K562 (cell line): ENCODE results near the gene EPB41L4B.

Experiments
- CTCF ChIP-seq, 3 experiments: IDR thresholded peaks in 2 of 3; conservative IDR thresholded peaks in 1 of 3; 2 replicates each; pipeline ENCODE4 v1.5.1; 2011 to 2012; ENCODE audit warnings: low read length in 3 of 3, mild to moderate bottlenecking in 3 of 3, control low read depth in 2 of 3, improper control_type of control experiment in 1 of 3, inconsistent platforms in 1 of 3, low read depth in 1 of 3, mixed read lengths in 1 of 3, moderate library complexity in 1 of 3; ENCODE audit not compliant: insufficient read depth in 2 of 3
- E2F1 ChIP-seq: sonication (generic); formaldehyde crosslinking; IDR thresholded peaks from 2 replicates; pipeline ENCODE4 v1.8.1; 2023; ENCODE audit warnings: mild to moderate bottlenecking, missing genetic modification reagents, moderate library complexity
- FOSL1 ChIP-seq: fragments of 200-800 bp; sonication (Bioruptor generic); conservative IDR thresholded peaks from 2 replicates; pipeline ENCODE4 v1.6.1; 2016; ENCODE audit warnings: missing genetic modification characterization, missing compliant biosample characterization
- GABPA ChIP-seq: fragments of 200-800 bp; sonication (Bioruptor generic); conservative IDR thresholded peaks from 2 replicates; pipeline ENCODE4 v1.6.1; 2016; ENCODE audit warnings: low read depth, missing genetic modification characterization, missing compliant biosample characterization
- MAFG ChIP-seq: fragments of 450-650 bp; conservative IDR thresholded peaks from 2 replicates; pipeline ENCODE4 v1.6.1; 2016; ENCODE audit warnings: missing genetic modification characterization, missing compliant biosample characterization
- NR1H2 ChIP-seq: sonication (generic); formaldehyde crosslinking; IDR thresholded peaks from 2 replicates; pipeline ENCODE4 v1.4.0; 2020; ENCODE audit warnings: mild to moderate bottlenecking, missing genetic modification reagents
- OTX1 ChIP-seq: fragments of 450-650 bp; formaldehyde crosslinking; IDR thresholded peaks from 2 replicates; pipeline ENCODE4 v1.4.0; 2022; ENCODE audit warnings: mild to moderate bottlenecking
- POLR2AphosphoS5 ChIP-seq: IDR thresholded peaks from 2 replicates; pipeline ENCODE4 v1.6.1; 2011; ENCODE audit warnings: mild to moderate bottlenecking, low read depth, low read length, moderate library complexity; ENCODE audit not compliant: control insufficient read depth, insufficient read depth
- TAF7 ChIP-seq: fragments of 450-650 bp; IDR thresholded peaks from 2 replicates; pipeline ENCODE4 v1.6.1; 2016; ENCODE audit warnings: missing genetic modification characterization, missing compliant biosample characterization
- TBP ChIP-seq: optimal IDR thresholded peaks from 2 replicates; pipeline ENCODE3; 2011; ENCODE audit warnings: low read depth, low read length, improper control_type of control experiment
- YY1 ChIP-seq, 3 experiments: IDR thresholded peaks; 2 replicates each; pipeline ENCODE4 v1.6.1; 2011; ENCODE audit warnings: low read length in 2 of 3, mild to moderate bottlenecking in 2 of 3, moderate library complexity in 2 of 3, borderline replicate concordance in 1 of 3, control low read depth in 1 of 3, low read depth in 1 of 3; ENCODE audit not compliant: insufficient read depth in 3 of 3, insufficient replicate concordance in 2 of 3, control insufficient read depth in 1 of 3, insufficient read length in 1 of 3; ENCODE audit errors: extremely low read depth in 1 of 3
- ZBTB26 ChIP-seq: fragments of 450-650 bp; formaldehyde crosslinking; IDR thresholded peaks from 2 replicates; pipeline ENCODE4 v1.4.0; 2022; ENCODE audit warnings: missing genetic modification characterization
- TF ChIP-seq, protein P1 (sequence below), 2 experiments: fragments of 450-650 bp; formaldehyde crosslinking in 1 of 2; IDR thresholded peaks; 2 replicates each; pipeline versions ENCODE4 v1.4.0 to v1.6.1; 2014 to 2020; ENCODE audit warnings: mild to moderate bottlenecking in 2 of 2, borderline replicate concordance in 1 of 2, low read depth in 1 of 2

GRCh38 chr9:109122726-109123621 lies 197.9 kb downstream of the EPB41L4B start:
- no peak for TF ChIP-seq CTCF (IDR thresholded peaks at IDR 0.05 in 2 of 3, conservative IDR thresholded peaks at IDR 0.05 in 1 of 3; ENCODE audit: insufficient read depth in 2 of 3, low read depth in 1 of 3, low read length in 3 of 3)
- TF ChIP-seq POLR2AphosphoS5 = no peak
- TF ChIP-seq YY1 (IDR thresholded peaks at IDR 0.05; ENCODE audit: borderline replicate concordance in 1 of 3, control insufficient read depth in 1 of 3, extremely low read depth in 1 of 3, insufficient read depth in 3 of 3, insufficient read length in 1 of 3, insufficient replicate concordance in 2 of 3, low read depth in 1 of 3, low read length in 2 of 3) = peak in 1 of 3 experiments; percentile 63
- no peak for TF ChIP-seq TBP
- TF ChIP-seq E2F1 = no peak
- peak; percentile 100 for TF ChIP-seq MAFG (tag)
- peak; percentile 51; the same call in 1 of the 2 replicates for TF ChIP-seq OTX1 (CRISPR knock-in tag)
- 0 out of 2 replicates have a peak, but pooled peaks have one; percentile 18 for TF ChIP-seq TAF7
- peak; percentile 20; the same call in 1 of the 2 replicates for TF ChIP-seq FOSL1
- TF ChIP-seq ZBTB26 (CRISPR knock-in tag) = no peak
- no peak for TF ChIP-seq GABPA (tag)
- TF ChIP-seq, protein P1, sequence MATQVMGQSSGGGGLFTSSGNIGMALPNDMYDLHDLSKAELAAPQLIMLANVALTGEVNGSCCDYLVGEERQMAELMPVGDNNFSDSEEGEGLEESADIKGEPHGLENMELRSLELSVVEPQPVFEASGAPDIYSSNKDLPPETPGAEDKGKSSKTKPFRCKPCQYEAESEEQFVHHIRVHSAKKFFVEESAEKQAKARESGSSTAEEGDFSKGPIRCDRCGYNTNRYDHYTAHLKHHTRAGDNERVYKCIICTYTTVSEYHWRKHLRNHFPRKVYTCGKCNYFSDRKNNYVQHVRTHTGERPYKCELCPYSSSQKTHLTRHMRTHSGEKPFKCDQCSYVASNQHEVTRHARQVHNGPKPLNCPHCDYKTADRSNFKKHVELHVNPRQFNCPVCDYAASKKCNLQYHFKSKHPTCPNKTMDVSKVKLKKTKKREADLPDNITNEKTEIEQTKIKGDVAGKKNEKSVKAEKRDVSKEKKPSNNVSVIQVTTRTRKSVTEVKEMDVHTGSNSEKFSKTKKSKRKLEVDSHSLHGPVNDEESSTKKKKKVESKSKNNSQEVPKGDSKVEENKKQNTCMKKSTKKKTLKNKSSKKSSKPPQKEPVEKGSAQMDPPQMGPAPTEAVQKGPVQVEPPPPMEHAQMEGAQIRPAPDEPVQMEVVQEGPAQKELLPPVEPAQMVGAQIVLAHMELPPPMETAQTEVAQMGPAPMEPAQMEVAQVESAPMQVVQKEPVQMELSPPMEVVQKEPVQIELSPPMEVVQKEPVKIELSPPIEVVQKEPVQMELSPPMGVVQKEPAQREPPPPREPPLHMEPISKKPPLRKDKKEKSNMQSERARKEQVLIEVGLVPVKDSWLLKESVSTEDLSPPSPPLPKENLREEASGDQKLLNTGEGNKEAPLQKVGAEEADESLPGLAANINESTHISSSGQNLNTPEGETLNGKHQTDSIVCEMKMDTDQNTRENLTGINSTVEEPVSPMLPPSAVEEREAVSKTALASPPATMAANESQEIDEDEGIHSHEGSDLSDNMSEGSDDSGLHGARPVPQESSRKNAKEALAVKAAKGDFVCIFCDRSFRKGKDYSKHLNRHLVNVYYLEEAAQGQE (IDR thresholded peaks at IDR 0.05; ENCODE audit: borderline replicate concordance) = no peak
- TF ChIP-seq, protein P1 (CRISPR knock-in tag; IDR thresholded peaks at IDR 0.05; ENCODE audit: low read depth) = 0 out of 2 replicates have a peak, but pooled peaks have one; percentile 49
- TF ChIP-seq NR1H2 (CRISPR knock-in tag) = no peak
